Psoas muscle (tissue), 8 donors: ENCODE measurements around the gene CLK3. TPM values are rescaled to one million over a fixed set of nuclear protein-coding genes. Genes with fewer than 3 reads are reported as not detected.

Experiments used
- ATAC-seq, 4 donors: fragments of 200-7000 bp; cut with Tn5 transposase; one replicate each; pipeline ENCODE4 v1.9.1; 2020; ENCODE audit warnings: moderate library complexity in 3 of 4, mild to moderate bottlenecking in 2 of 4
- DNase-seq, 2 donors: peaks; one replicate each; pipeline ENCODE4 v3.0.0-alpha.2; 2020
- H3K27ac ChIP-seq: fragments of 200-600 bp; one replicate; pipeline ENCODE4 v1.8.0; 2022
- H3K27me3 ChIP-seq, 3 donors: fragments of 200-600 bp in 1 of 3; one replicate each; pipeline versions ENCODE4 v1.6.1 to v1.8.0; 2013 to 2022; ENCODE audit warnings: low read length in 2 of 3, mild to moderate bottlenecking in 2 of 3, moderate library complexity in 1 of 3; ENCODE audit not compliant: insufficient read depth in 3 of 3
- H3K36me3 ChIP-seq, 2 donors: fragments of 200-600 bp in 1 of 2; one replicate each; pipeline versions ENCODE4 v1.6.1 to v1.8.0; 2013 to 2022; ENCODE audit warnings: low read depth in 1 of 2, mild to moderate bottlenecking in 1 of 2, moderate library complexity in 1 of 2; ENCODE audit not compliant: insufficient read depth in 1 of 2
- H3K4me1 ChIP-seq: fragments of 200-600 bp; one replicate; pipeline ENCODE4 v1.8.0; 2022
- H3K4me3 ChIP-seq: fragments of 200-600 bp; one replicate; pipeline ENCODE4 v1.8.0; 2022; ENCODE audit warnings: mild to moderate bottlenecking
- H3K9me3 ChIP-seq: fragments of 200-600 bp; one replicate; pipeline ENCODE4 v1.8.0; 2022
- CTCF ChIP-seq: fragments of 200-600 bp; IDR thresholded peaks from one replicate; pipeline ENCODE4 v1.8.0; 2022; ENCODE audit warnings: antibody characterized with exemption
- WGBS, 3 donors: extraction: QIAGEN DNeasy Blood & Tissue Kit; methylation state at CpG; one replicate each; pipeline versions ENCODE4 v1.1.6 to v1.1.7; 2013; 5-methylcytosine and 5-hydroxymethylcytosine counted together
- intact Hi-C, 2 donors: fragments of 100-400 bp; cut with DNase I; formaldehyde crosslinking; loops; one replicate each; pipeline versions ENCODE4 v1.11.0 to v1.14.2; 2022
- polyA plus RNA-seq, 3 donors: library from polyadenylated mRNA; stranded (reverse); fragments of 200-250 nt; gene quantifications; one replicate each; pipeline ENCODE4 v1.2.3, GENCODE V29; 2013
- total RNA-seq, 4 donors: library from RNA; stranded (reverse); fragmentation: NEBNext Ultra II Directional in 2 of 4; extraction: Animal tissue kit (Norgen Biotek cat#: 25700) in 2 of 4; gene quantifications; one replicate each; pipeline versions ENCODE4 v1.2.1 to v1.2.4, GENCODE V29; 2021 to 2023
- donor health status: healthy with polysubstance abuse.
- donor health status: DM: no; HTN: no; CAD: no; lungs with moderate emphysema.
- donor health status: Bipolar disorder and iron deficiency.
- donor health status: healthy.
- donor health status: DM: yes; HTN: yes; CAD: no.
- donor health status: DM: no; HTN: no; CAD: no.
- donor health status: DM: no; HTN: no; CAD: no.
- donor health status: DM: yes; HTN: yes; CAD: no.

Gene CLK3
- total and polyA plus RNA-seq, 7 donors, result 36.6 to 61.8 (median 50.2) TPM

DNA sequence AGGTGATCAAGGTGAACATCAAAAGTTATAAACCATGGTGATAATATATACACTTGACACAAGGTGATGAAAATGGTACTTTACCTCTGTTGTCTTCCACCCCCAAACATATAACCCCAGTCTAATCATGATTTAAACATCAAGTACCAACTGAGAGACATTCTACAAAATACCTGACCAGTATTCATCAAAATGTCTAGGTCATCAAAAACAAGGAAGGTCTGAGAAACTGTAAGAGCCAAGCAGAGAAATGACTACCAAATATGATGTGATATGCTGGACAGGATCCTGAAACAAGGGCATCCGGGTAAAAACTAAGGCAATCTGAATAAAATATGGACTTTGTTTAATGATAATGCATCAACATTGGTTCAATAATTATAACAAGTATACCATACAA lies 52.3 kb downstream of the CLK3 start:
- intact Hi-C loops, result no loop called here
- H3K36me3 ChIP-seq, result peaks cover 2 to 47% of the 10 kb centered on the region in 2 donors
- ATAC-seq, result no peak

DNA sequence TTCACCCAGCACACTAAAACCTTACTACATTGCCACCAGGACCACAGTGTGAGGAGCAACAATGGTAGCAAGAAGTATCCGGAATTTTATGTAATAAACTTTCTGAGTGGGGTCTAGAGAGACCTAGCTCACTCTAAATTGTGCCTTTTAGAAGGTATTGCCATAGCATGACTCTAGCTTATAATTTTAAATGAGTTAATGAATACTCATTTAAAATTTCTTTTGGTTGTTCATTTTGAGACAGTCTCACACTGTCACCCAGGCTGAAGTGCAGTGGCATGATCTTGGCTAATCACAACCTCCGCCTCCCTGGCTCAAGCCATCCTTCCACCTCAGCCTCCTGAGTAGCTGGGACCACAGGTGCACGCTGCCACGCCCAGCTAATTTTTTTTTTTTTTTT lies 54.0 kb downstream of the CLK3 start:
- no peaks in the 10 kb centered on the region for H3K27me3 ChIP-seq
- no peak overlapping the region for H3K4me3 ChIP-seq
- intact Hi-C loops, result no loop called here
- H3K36me3 ChIP-seq, result peaks cover 2 to 63% of the 10 kb centered on the region in 2 donors
- H3K4me1 ChIP-seq, result peaks cover 3% of the 10 kb centered on the region
- no peak overlapping the region for H3K27ac ChIP-seq
- TF ChIP-seq CTCF, result no peak
- H3K9me3 ChIP-seq, result no peaks in the 10 kb centered on the region
- DNase-seq (no peak), ATAC-seq (no peak)
- WGBS, 3 donors, result 87 to 95% (median 95%) methylated on average over 4 of the region's 4 CpGs

More for the DNA sequence above, 52.3 kb downstream of the CLK3 start:
- Histone ChIP-seq H3K4me1 (peaks cover 18% of the 10 kb centered on the region), H3K27ac (no peak overlapping the region), H3K27me3 (no peaks in the 10 kb centered on the region), H3K9me3 (no peaks in the 10 kb centered on the region), H3K4me3 (no peak overlapping the region)
- TF ChIP-seq CTCF, result no peak
- DNase-seq, result no peak
- 70 to 79% (median 79%) methylated on average over 1 of the region's 1 CpG for WGBS, 3 donors

- no peaks in the 10 kb centered on the region for H3K27me3 ChIP-seq
- no peaks in the 10 kb centered on the region for H3K9me3 ChIP-seq
- TF ChIP-seq CTCF, result no peak
- WGBS, 3 donors, result 80 to 91% (median 84%) methylated on average over 3 of the region's 3 CpGs
- no peaks in the 10 kb centered on the region for H3K4me1 ChIP-seq
- H3K36me3 ChIP-seq, result peaks cover 2 to 52% of the 10 kb centered on the region in 2 donors
- intact Hi-C loops, result no loop called here
- no peak overlapping the region for H3K4me3 ChIP-seq
- ATAC-seq (no peak), DNase-seq (no peak)
- H3K27ac ChIP-seq, result no peak overlapping the region
Measured at GRCh38 chr15:74674161-74674560, 58.5 kb downstream of the CLK3 start.

DNA sequence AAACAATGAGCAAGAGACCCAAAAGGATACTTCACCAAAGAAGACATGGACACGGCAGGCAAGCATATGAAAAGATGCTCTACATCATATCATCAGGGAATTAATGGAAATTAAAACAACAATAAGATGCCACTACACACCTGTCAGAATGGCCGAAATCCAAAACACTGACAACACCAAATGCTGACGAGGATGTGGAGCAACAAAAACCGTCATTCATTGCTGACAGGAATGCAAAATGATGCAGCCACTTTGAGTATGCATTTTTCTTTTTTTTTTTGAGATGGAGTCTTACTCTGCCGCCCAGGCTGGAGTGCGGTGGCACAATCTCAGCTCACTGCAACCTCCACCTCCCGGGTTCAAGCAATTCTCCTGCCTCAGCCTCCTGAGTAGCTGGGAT lies 61.2 kb downstream of the CLK3 start:
- H3K27me3 ChIP-seq, result no peaks in the 10 kb centered on the region
- peaks cover 0 to 30% of the 10 kb centered on the region in 2 donors for H3K36me3 ChIP-seq
- TF ChIP-seq CTCF, result no peak
- no peak overlapping the region for H3K4me3 ChIP-seq
- DNase-seq, result no peak
- no peaks in the 10 kb centered on the region for H3K4me1 ChIP-seq
- no peak for ATAC-seq
- no peaks in the 10 kb centered on the region for H3K9me3 ChIP-seq
- H3K27ac ChIP-seq, result no peak overlapping the region
- intact Hi-C loops, result no loop called here
- 82 to 86% (median 83%) methylated on average over 7 of the region's 7 CpGs for WGBS, 3 donors

Other genes with a start within 250 kb of the CLK3 start
- gene CYP11A1, start 248.2 kb upstream of the CLK3 start, total RNA-seq, result 1 to 10 TPM in 2 of 4 donors, under 1 TPM in 2; 0.61 to 5.0 (median 2.2) TPM
- under 1 TPM; 0.14 to 0.24 (median 0.18) TPM for gene CYP11A1, start 248.2 kb upstream of the CLK3 start, polyA plus RNA-seq
- 1 to 10 TPM in 3 of 4 donors, under 1 TPM in 1; 0.71 to 2.0 (median 1.5) TPM for gene SEMA7A, start 181.9 kb upstream of the CLK3 start, total RNA-seq
- 1 to 10 TPM in 1 of 3 donors, under 1 TPM in 2; 0.44 to 1.2 (median 0.46) TPM for gene SEMA7A, start 181.9 kb upstream of the CLK3 start, polyA plus RNA-seq
- 10 to 100 TPM; 52.3 to 72.7 (median 59.7) TPM for gene UBL7, start 154.7 kb upstream of the CLK3 start, total RNA-seq
- 10 to 100 TPM; 45.5 to 91.7 (median 62.8) TPM for gene UBL7, start 154.7 kb upstream of the CLK3 start, polyA plus RNA-seq
- 1 to 10 TPM; 1.8 to 4.7 (median 2.9) TPM for gene ARID3B, start 74.6 kb upstream of the CLK3 start, total RNA-seq
- gene ARID3B, start 74.6 kb upstream of the CLK3 start, polyA plus RNA-seq, result 1 to 10 TPM; 2.5 to 5.5 (median 4.7) TPM
- 10 to 100 TPM; 18.3 to 24.1 (median 19.7) TPM for gene EDC3, start 80.2 kb downstream of the CLK3 start, total RNA-seq
- 10 to 100 TPM in 2 of 3 donors, 1 to 10 TPM in 1; 7.8 to 19.8 (median 16.0) TPM for gene EDC3, start 80.2 kb downstream of the CLK3 start, polyA plus RNA-seq
- 1 to 10 TPM in 1 of 4 donors, under 1 TPM in 1, not detected in 2; 0.11 to 2.4 TPM for gene CYP1A1, start 109.7 kb downstream of the CLK3 start, total RNA-seq
- gene CYP1A1, start 109.7 kb downstream of the CLK3 start, polyA plus RNA-seq, result 1 to 10 TPM in 1 of 3 donors, under 1 TPM in 2; 0.14 to 3.0 (median 0.61) TPM
- gene CYP1A2, start 133.0 kb downstream of the CLK3 start, total RNA-seq, result not detected
- gene CYP1A2, start 133.0 kb downstream of the CLK3 start, polyA plus RNA-seq, result under 1 TPM in 1 of 3 donors, not detected in 2; 0.03 TPM
- gene CSK, start 166.2 kb downstream of the CLK3 start, total RNA-seq, result 10 to 100 TPM; 15.5 to 23.8 (median 17.9) TPM
- gene CSK, start 166.2 kb downstream of the CLK3 start, polyA plus RNA-seq, result 10 to 100 TPM; 12.2 to 29.6 (median 15.1) TPM
- under 1 TPM in 2 of 4 donors, not detected in 2; 0.36 to 0.66 TPM for gene LMAN1L, start 197.0 kb downstream of the CLK3 start, total RNA-seq
- not detected for gene LMAN1L, start 197.0 kb downstream of the CLK3 start, polyA plus RNA-seq
- gene CPLX3, start 210.8 kb downstream of the CLK3 start, total RNA-seq, result under 1 TPM in 1 of 4 donors, not detected in 3; 0.19 TPM
- under 1 TPM in 2 of 3 donors, not detected in 1; 0.03 to 0.04 TPM for gene CPLX3, start 210.8 kb downstream of the CLK3 start, polyA plus RNA-seq
- gene ULK3, start 227.3 kb downstream of the CLK3 start, total RNA-seq, result 10 to 100 TPM; 17.7 to 34.5 (median 27.0) TPM
- gene ULK3, start 227.3 kb downstream of the CLK3 start, polyA plus RNA-seq, result 10 to 100 TPM; 33.2 to 43.5 (median 42.8) TPM